Spleen (tissue), 11 donors: Measurements from ENCODE around the gene SPECC1. TPM values are rescaled to one million over a fixed set of nuclear protein-coding genes. Genes with fewer than 3 reads are reported as not detected.
A peak's percentile ranks its signal among the peaks of the same experiment; 100 is the strongest.

Experiments used
- DNase-seq: peaks from one replicate; pipeline ENCODE4 v3.0.0-alpha.2; 2020
- H3K27ac ChIP-seq, 8 donors: fragments of 200-600 bp; sonication (generic) in 7 of 8; 1 replicate in 4 of 8; 2 replicates in 4 of 8; pipeline versions ENCODE4 v1.5.0 to v1.8.0; 2016 to 2021; ENCODE audit warnings: inconsistent platforms in 4 of 8, mild to moderate bottlenecking in 4 of 8, moderate library complexity in 1 of 8
- H3K27me3 ChIP-seq, 7 donors: fragments of 200-600 bp; sonication (generic) in 6 of 7; replicated peaks in 1 of 7; 1 replicate in 4 of 7; 2 replicates in 3 of 7; pipeline versions ENCODE4 v1.5.0 to v1.8.0; 2016 to 2021; ENCODE audit warnings: inconsistent platforms in 3 of 7, mild to moderate bottlenecking in 1 of 7
- H3K36me3 ChIP-seq, 6 donors: fragments of 200-600 bp; sonication (generic) in 5 of 6; 1 replicate in 4 of 6; 2 replicates in 2 of 6; pipeline versions ENCODE4 v1.5.0 to v1.8.0; 2016 to 2021; ENCODE audit warnings: inconsistent platforms in 2 of 6
- H3K4me1 ChIP-seq, 6 donors: fragments of 200-600 bp; sonication (generic) in 5 of 6; 1 replicate in 3 of 6; 2 replicates in 3 of 6; pipeline versions ENCODE4 v1.5.0 to v1.8.0; 2016 to 2021; ENCODE audit warnings: inconsistent platforms in 3 of 6
- H3K4me3 ChIP-seq, 8 donors: fragments of 200-600 bp; sonication (generic) in 7 of 8; 1 replicate in 4 of 8; 2 replicates in 4 of 8; pipeline versions ENCODE4 v1.5.0 to v1.8.0; 2016 to 2021; ENCODE audit warnings: inconsistent platforms in 4 of 8, mild to moderate bottlenecking in 4 of 8, moderate library complexity in 2 of 8
- H3K9me3 ChIP-seq, 8 donors: fragments of 200-600 bp; sonication (generic) in 7 of 8; 1 replicate in 4 of 8; 2 replicates in 4 of 8; pipeline versions ENCODE4 v1.5.0 to v1.8.0; 2016 to 2021; ENCODE audit warnings: inconsistent platforms in 4 of 8
- CTCF ChIP-seq, 11 experiments: fragments of 200-600 bp in 7 of 11; fragments of 450-650 bp in 4 of 11; sonication (generic) in 4 of 11; IDR thresholded peaks in 8 of 11; conservative IDR thresholded peaks in 3 of 11; 1 replicate in 7 of 11; 2 replicates in 4 of 11; pipeline versions ENCODE4 v1.4.0 to v1.8.0; 2016 to 2021; ENCODE audit warnings: antibody characterized with exemption in 11 of 11, inconsistent platforms in 4 of 11, mild to moderate bottlenecking in 1 of 11
- POLR2A ChIP-seq, 3 donors: fragments of 450-650 bp; IDR thresholded peaks; one replicate each; pipeline ENCODE4 v1.5.1; 2017; ENCODE audit warnings: antibody characterized with exemption in 3 of 3, mild to moderate bottlenecking in 1 of 3
- POLR2AphosphoS5 ChIP-seq, 3 donors: sonication (generic); formaldehyde crosslinking; IDR thresholded peaks; one replicate each; pipeline ENCODE4 v1.5.1; 2017; ENCODE audit warnings: antibody characterized with exemption in 3 of 3
- WGBS, 5 donors: extraction: QIAGEN DNeasy Blood & Tissue Kit in 3 of 5; methylation state at CpG; one replicate each; pipeline versions ENCODE4 v1.1.5 to v1.1.7; 2013 to 2018; 5-methylcytosine and 5-hydroxymethylcytosine counted together
- intact Hi-C: fragments of 100-400 bp; cut with DNase I; formaldehyde crosslinking; loops from one replicate; pipeline ENCODE4 v1.15.0; 2023; ENCODE audit warnings: low total_unique reads
- polyA plus RNA-seq, 3 donors: library from polyadenylated mRNA; stranded (reverse); fragments of 200-250 nt; gene quantifications; one replicate each; pipeline ENCODE4 v1.2.1, GENCODE V29; 2013
- total RNA-seq, 7 donors: library from RNA; depleted of rRNA in 3 of 7; stranded (reverse); fragments of >200 nt in 3 of 7; fragmentation: NEBNext Ultra II Directional in 4 of 7; extraction: Animal tissue kit (Norgen Biotek cat#: 25700) in 4 of 7; gene quantifications; one replicate each; pipeline versions ENCODE4 v1.1.0 to v1.2.1, GENCODE V29; 2016 to 2021
- donor health status: healthy with polysubstance abuse.
- donor health status: DM: no; HTN: no; CAD: no; lungs with moderate emphysema.
- donor health status: DM: no; HTN: no; CAD: no.
- donor health status: Bipolar disorder and iron deficiency.
- donor health status: healthy.
- donor health status: DM: no; HTN: no; CAD: no.
- donor health status: DM: yes; HTN: yes; CAD: no.

The SPECC1 gene
- total and polyA plus RNA-seq, 10 donors: 7.4 to 129 (median 84.8) TPM

- peaks cover 0 to 7% (median 0%) of the 10 kb centered on the region in 7 donors for H3K27me3 ChIP-seq
- no peaks in the 10 kb centered on the region for H3K9me3 ChIP-seq
- WGBS, 5 donors: 7 to 12% (median 8%) methylated on average over 42 to 69 of the region's 69 CpGs
- H3K36me3 ChIP-seq: no peaks in the 10 kb centered on the region
- TF ChIP-seq POLR2A (IDR thresholded peaks at IDR 0.05) (peak in 1 of 3 donors; percentile 45), CTCF (IDR thresholded peaks at IDR 0.05 in 8 of 11, conservative IDR thresholded peaks at IDR 0.05 in 3 of 11) (peak in 4 of 11 experiments; percentile 17 to 52 (median 31)), POLR2AphosphoS5 (IDR thresholded peaks at IDR 0.05) (peak; percentile 93 to 95 (median 95))
- intact Hi-C loops: no loop called here
- DNase-seq: peak; percentile 99
- H3K4me1 ChIP-seq: peaks cover 0 to 57% (median 28%) of the 10 kb centered on the region in 6 donors
- H3K27ac ChIP-seq: peak overlapping the region; percentile 37 to 89 (median 86)
- H3K4me3 ChIP-seq: peak overlapping the region; percentile 70 to 96 (median 78)
Measured at GRCh38 chr17:20155258-20156195, 146.4 kb downstream of the SPECC1 start.

GRCh38 chr17:20156196-20157000 lies 147.2 kb downstream of the SPECC1 start:
- TF ChIP-seq POLR2A (IDR thresholded peaks at IDR 0.05) (no peak), POLR2AphosphoS5 (IDR thresholded peaks at IDR 0.05) (no peak), CTCF (IDR thresholded peaks at IDR 0.05 in 8 of 11, conservative IDR thresholded peaks at IDR 0.05 in 3 of 11) (no peak)

GRCh38 chr17:20157001-20157310 lies 147.8 kb downstream of the SPECC1 start:
- intact Hi-C loops: no loop called here
- Histone ChIP-seq H3K4me3 (peak overlapping the region; percentile 70 to 96 (median 78)), H3K4me1 (peaks cover 0 to 57% (median 28%) of the 10 kb centered on the region in 6 donors), H3K36me3 (no peaks in the 10 kb centered on the region), H3K27me3 (peaks cover 0 to 7% (median 0%) of the 10 kb centered on the region in 7 donors), H3K27ac (peak overlapping the region; percentile 37 to 89 (median 86)), H3K9me3 (no peaks in the 10 kb centered on the region)
- TF ChIP-seq CTCF (IDR thresholded peaks at IDR 0.05 in 8 of 11, conservative IDR thresholded peaks at IDR 0.05 in 3 of 11): no peak
- no peak for TF ChIP-seq POLR2AphosphoS5 (IDR thresholded peaks at IDR 0.05)
- no peak for TF ChIP-seq POLR2A (IDR thresholded peaks at IDR 0.05)
- 62 to 80% (median 73%) methylated on average over 12 of the region's 12 CpGs for WGBS, 5 donors
- no peak for DNase-seq

More at GRCh38 chr17:20156196-20157000, 147.2 kb downstream of the SPECC1 start:
- DNase-seq: peak; percentile 87
- H3K27me3 ChIP-seq: peaks cover 0 to 7% (median 0%) of the 10 kb centered on the region in 7 donors
- intact Hi-C loops: no loop called here
- H3K36me3 ChIP-seq: no peaks in the 10 kb centered on the region
- no peaks in the 10 kb centered on the region for H3K9me3 ChIP-seq
- H3K4me1 ChIP-seq: peaks cover 0 to 57% (median 28%) of the 10 kb centered on the region in 6 donors
- peak overlapping the region; percentile 70 to 96 (median 78) for H3K4me3 ChIP-seq
- peak overlapping the region; percentile 37 to 89 (median 86) for H3K27ac ChIP-seq
- WGBS, 5 donors: 1 to 2% (median 2%) methylated on average over 43 to 72 of the region's 72 CpGs
